H1 (cell line): ENCODE results near the gene RO60.

Experiments
- ATF3 ChIP-seq: IDR thresholded peaks from 2 replicates; pipeline ENCODE4 v1.6.1; 2011; ENCODE audit warnings: low read depth, mild to moderate bottlenecking, low read length; ENCODE audit not compliant: insufficient read depth
- CHD1 ChIP-seq: IDR thresholded peaks from 2 replicates; pipeline ENCODE4 v1.6.1; 2012; ENCODE audit warnings: low read depth, low read length, improper control_type of control experiment
- CHD2 ChIP-seq: IDR thresholded peaks from 2 replicates; pipeline ENCODE4 v1.6.1; 2012; ENCODE audit warnings: low read length, improper control_type of control experiment
- CTCF ChIP-seq, 3 experiments: IDR thresholded peaks; 1 replicate in 2 of 3; 2 replicates in 1 of 3; pipeline versions ENCODE4 v1.5.1 to v1.6.1; 2011; ENCODE audit warnings: low read length in 3 of 3, mild to moderate bottlenecking in 3 of 3, inconsistent platforms in 2 of 3, low read depth in 1 of 3, moderate library complexity in 1 of 3; ENCODE audit not compliant: insufficient read depth in 1 of 3; ENCODE audit errors: control extremely low read depth in 1 of 3
- EP300 ChIP-seq, 2 experiments: IDR thresholded peaks; 1 replicate in 1 of 2; 2 replicates in 1 of 2; pipeline ENCODE4 v1.6.1; 2011 to 2012; ENCODE audit warnings: low read depth in 2 of 2, low read length in 2 of 2, mild to moderate bottlenecking in 2 of 2, borderline replicate concordance in 1 of 2, inconsistent platforms in 1 of 2, moderate library complexity in 1 of 2
- EZH2 ChIP-seq: fragments of 200-600 bp; sonication (generic); IDR thresholded peaks from 2 replicates; pipeline ENCODE4 v1.7.1; 2012; ENCODE audit warnings: low read depth, mild to moderate bottlenecking, moderate library complexity, low read length, inconsistent platforms; ENCODE audit not compliant: severe bottlenecking
- GABPA ChIP-seq: IDR thresholded peaks from 2 replicates; pipeline ENCODE4 v1.6.1; 2011; ENCODE audit warnings: mild to moderate bottlenecking, low read length, moderate library complexity, borderline replicate concordance; ENCODE audit not compliant: insufficient read depth
- MAX ChIP-seq: IDR thresholded peaks from 2 replicates; pipeline ENCODE4 v1.6.1; 2012; ENCODE audit warnings: inconsistent platforms
- PHF8 ChIP-seq: fragments of 200-600 bp; sonication (generic); conservative IDR thresholded peaks from 2 replicates; pipeline ENCODE4 v1.7.1; 2012; ENCODE audit warnings: low read depth, mild to moderate bottlenecking, inconsistent platforms, low read length, moderate library complexity
- POLR2A ChIP-seq, 2 experiments: IDR thresholded peaks; 1 replicate in 1 of 2; 2 replicates in 1 of 2; pipeline ENCODE4 v1.6.1; 2011; ENCODE audit warnings: low read depth in 2 of 2, low read length in 2 of 2, mild to moderate bottlenecking in 2 of 2; ENCODE audit errors: control extremely low read depth in 1 of 2
- TAF1 ChIP-seq: IDR thresholded peaks from 2 replicates; pipeline ENCODE4 v1.6.1; 2011; ENCODE audit warnings: mild to moderate bottlenecking, low read depth, low read length
- TEAD4 ChIP-seq: IDR thresholded peaks from 2 replicates; pipeline ENCODE4 v1.6.1; 2012; ENCODE audit warnings: low read depth, low read length, inconsistent platforms, mixed read lengths
- TF ChIP-seq, protein P1 (sequence below): IDR thresholded peaks from 2 replicates; pipeline ENCODE4 v1.6.1; 2012; ENCODE audit warnings: inconsistent platforms

DNA sequence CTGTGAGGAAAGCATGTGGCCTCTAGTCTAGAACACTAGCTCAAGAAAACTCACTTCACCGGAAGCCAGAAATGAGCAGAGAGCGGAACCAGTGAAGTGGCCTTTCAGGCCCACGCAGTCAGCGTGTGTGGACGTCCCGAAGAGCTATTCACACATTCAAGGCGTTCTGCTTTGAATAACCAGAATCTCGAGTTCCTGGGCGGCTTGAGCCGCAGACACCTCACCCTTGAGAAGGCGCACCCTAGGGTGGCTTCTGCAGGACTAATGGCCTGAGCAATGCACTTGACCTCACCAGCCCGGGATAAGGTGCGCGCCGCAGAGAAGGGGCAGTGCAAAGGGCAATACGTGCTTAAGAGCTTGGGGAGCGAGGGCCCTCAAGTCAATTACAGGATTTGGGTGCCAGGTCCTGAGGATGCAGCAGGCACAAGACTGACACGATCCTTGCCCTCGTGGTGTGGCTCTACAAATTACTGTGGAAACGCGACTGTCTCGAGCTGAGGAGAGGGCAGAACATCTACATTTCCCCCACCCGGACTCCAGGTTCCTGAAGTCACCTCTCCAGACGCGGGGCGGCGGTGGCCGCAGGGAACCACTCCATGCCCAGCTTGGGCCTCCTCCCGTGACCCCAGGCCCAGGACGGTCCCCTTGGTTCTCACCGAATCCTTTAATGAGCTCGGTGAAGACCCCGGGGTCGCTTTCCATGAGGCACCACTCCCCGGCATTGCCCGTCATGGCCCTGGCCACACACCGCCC lies 707 bp upstream of the RO60 start:
- TF ChIP-seq ATF3 = no peak
- TF ChIP-seq TAF1 = no peak
- peak in 1 of 2 experiments; percentile 57; a peak in 1 of 3 replicates for TF ChIP-seq POLR2A (IDR thresholded peaks at IDR 0.05; ENCODE audit: control extremely low read depth in 1 of 2, low read depth in 2 of 2, low read length in 2 of 2)
- no peak for TF ChIP-seq CTCF (IDR thresholded peaks at IDR 0.05; ENCODE audit: control extremely low read depth in 1 of 3, insufficient read depth in 1 of 3, low read depth in 1 of 3, low read length in 3 of 3)
- no peak for TF ChIP-seq TEAD4
- peak; percentile 75; the same call in 1 of the 2 replicates for TF ChIP-seq PHF8
- no peak for TF ChIP-seq GABPA
- no peak for TF ChIP-seq CHD1
- TF ChIP-seq, protein P1, sequence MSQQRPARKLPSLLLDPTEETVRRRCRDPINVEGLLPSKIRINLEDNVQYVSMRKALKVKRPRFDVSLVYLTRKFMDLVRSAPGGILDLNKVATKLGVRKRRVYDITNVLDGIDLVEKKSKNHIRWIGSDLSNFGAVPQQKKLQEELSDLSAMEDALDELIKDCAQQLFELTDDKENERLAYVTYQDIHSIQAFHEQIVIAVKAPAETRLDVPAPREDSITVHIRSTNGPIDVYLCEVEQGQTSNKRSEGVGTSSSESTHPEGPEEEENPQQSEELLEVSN = no peak
- no peak for TF ChIP-seq EZH2
- no peak for TF ChIP-seq MAX
- TF ChIP-seq CHD2 = no peak
- no peak for TF ChIP-seq EP300 (IDR thresholded peaks at IDR 0.05; ENCODE audit: borderline replicate concordance in 1 of 2, low read depth in 2 of 2, low read length in 2 of 2)
